Coronary artery (tissue), 2 donors: ENCODE data around the gene SLC7A5.
"Not testable (repeated sequence)": the region's sequence is repeated elsewhere in the genome, so short reads cannot be mapped to it uniquely, and the experiment has no call there.

Experiments
- DNase-seq: peaks from one replicate; pipeline ENCODE4 v3.0.0-alpha.2; 2017; ENCODE audit warnings: low spot score
- H3K27ac ChIP-seq, 2 donors: fragments of 200-600 bp; sonication (generic); one replicate each; pipeline ENCODE4 v1.5.1; 2016 to 2019
- H3K4me3 ChIP-seq: fragments of 200-600 bp; sonication (generic); 2 replicates; pipeline ENCODE4 v1.5.1; 2016; ENCODE audit warnings: mild to moderate bottlenecking, moderate library complexity
- TF ChIP-seq, protein P1 (sequence below): fragments of 200-600 bp; sonication (generic); IDR thresholded peaks from one replicate; pipeline ENCODE4 v1.5.1; 2019; ENCODE audit warnings: antibody characterized with exemption

The SLC7A5 gene

DNA sequence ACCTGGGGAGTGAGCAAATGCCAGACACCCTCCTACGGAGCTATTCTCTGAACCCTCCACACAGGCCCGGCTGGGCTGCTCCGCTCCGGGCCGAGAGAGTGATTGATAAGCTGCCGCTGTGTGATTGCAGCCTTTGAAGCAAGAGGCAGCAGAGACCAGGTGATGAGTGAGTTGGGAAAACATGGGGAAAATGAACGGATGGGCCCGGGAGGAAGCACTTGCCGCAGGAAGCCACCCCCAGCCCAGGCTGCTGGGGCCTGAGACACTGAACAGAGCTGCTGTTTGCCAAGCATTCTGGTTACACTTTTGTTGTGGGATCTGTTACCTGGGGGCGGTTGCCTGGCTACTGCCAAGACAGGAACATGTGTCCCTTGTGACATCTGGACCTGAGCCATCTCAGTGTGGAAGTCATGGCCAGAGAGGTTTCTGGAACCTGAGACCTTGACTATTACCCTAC is 57.1 kb downstream of the SLC7A5 start:
- H3K27ac ChIP-seq: no peak overlapping the region
- DNase-seq: no peak
- H3K4me3 ChIP-seq: no peak overlapping the region
- TF ChIP-seq, protein P1, sequence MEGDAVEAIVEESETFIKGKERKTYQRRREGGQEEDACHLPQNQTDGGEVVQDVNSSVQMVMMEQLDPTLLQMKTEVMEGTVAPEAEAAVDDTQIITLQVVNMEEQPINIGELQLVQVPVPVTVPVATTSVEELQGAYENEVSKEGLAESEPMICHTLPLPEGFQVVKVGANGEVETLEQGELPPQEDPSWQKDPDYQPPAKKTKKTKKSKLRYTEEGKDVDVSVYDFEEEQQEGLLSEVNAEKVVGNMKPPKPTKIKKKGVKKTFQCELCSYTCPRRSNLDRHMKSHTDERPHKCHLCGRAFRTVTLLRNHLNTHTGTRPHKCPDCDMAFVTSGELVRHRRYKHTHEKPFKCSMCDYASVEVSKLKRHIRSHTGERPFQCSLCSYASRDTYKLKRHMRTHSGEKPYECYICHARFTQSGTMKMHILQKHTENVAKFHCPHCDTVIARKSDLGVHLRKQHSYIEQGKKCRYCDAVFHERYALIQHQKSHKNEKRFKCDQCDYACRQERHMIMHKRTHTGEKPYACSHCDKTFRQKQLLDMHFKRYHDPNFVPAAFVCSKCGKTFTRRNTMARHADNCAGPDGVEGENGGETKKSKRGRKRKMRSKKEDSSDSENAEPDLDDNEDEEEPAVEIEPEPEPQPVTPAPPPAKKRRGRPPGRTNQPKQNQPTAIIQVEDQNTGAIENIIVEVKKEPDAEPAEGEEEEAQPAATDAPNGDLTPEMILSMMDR: no peak

GRCh38 chr16:87811454-87811853 is 57.9 kb downstream of the SLC7A5 start:
- H3K4me3 ChIP-seq, DNase-seq, H3K27ac ChIP-seq: not testable (repeated sequence)

GRCh38 chr16:87809150-87809902 is 60.0 kb downstream of the SLC7A5 start:
- TF ChIP-seq, protein P1: no peak
- no peak for DNase-seq
- no peak overlapping the region for H3K27ac ChIP-seq

DNA sequence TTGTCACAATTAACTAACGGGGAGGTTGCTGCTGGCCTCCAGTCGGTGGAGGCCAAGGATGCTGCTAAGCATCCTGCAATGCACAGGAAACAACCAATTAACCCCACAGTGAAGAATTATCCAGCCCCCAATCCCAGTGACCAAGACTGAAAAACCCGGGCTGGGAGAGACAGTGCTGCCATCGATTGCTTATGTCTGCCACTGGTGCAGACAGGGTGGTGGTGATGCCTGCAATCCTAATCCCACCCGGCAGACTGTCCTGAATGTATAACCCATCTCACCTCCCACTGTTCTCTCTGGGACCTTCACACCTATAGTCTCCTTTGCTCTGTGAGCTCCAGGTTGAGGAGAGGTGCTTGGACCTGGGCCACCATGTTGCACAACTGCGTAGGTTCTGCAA is 61.2 kb downstream of the SLC7A5 start:
- Histone ChIP-seq H3K4me3 (no peak overlapping the region), H3K27ac (no peak overlapping the region)
- TF ChIP-seq, protein P1: no peak
- no peak for DNase-seq

More at GRCh38 chr16:87809150-87809902, 60.0 kb downstream of the SLC7A5 start:
- H3K4me3 ChIP-seq: no peak overlapping the region

- Histone ChIP-seq H3K4me3 (peak overlapping the region; percentile 66), H3K27ac (no peak overlapping the region)
- DNase-seq: no peak
- TF ChIP-seq, protein P1: no peak
Observed at GRCh38 chr16:87806641-87807546, 62.4 kb downstream of the SLC7A5 start.

DNA sequence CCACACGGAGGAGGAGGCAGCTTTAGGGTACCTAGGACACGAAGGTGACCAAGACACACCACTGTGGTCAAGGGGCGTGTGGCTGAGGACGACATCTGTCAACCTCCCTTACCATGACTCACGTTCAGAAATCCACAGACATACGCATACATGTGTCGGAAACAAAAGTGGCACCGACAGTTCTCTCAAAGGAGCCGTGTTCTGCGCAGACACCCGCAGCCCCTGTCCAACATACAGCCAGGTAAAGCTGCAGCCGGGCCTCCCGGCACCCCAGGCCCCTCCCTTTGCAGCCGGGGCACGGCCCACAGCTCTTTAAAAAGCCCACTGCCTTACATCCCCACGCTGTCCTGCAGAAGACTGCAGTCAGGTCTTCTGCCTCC is 63.1 kb downstream of the SLC7A5 start:
- TF ChIP-seq, protein P1: no peak
- no peak for DNase-seq
- no peak overlapping the region for H3K27ac ChIP-seq
- peak overlapping the region; percentile 66 for H3K4me3 ChIP-seq

DNA sequence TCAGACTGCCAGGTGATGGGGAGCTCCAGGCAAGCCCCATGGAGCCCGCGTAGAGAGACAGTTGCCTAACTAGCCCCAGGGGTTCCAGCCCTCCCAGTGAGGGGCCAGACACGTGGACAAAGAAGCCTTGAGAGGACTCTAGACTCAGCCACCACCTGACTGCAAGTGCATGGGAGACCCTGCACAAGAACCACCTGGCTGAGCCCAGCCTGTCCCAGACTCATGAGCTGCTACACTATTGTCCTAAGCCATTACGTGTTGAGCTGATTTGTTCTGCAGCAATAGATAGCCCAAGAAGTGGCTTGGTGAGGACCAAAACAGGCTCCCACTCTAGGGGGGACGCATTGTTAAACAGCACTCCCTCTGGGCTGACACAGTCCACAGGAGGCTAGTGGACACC is 65.9 kb downstream of the SLC7A5 start:
- TF ChIP-seq, protein P1: no peak
- DNase-seq: no peak
- no peak overlapping the region for H3K27ac ChIP-seq
- no peak overlapping the region for H3K4me3 ChIP-seq
